Chondrocyte (in vitro differentiated cells): Measurements from ENCODE around the gene TRIP12. TPM values are rescaled to one million over a fixed set of nuclear protein-coding genes. Genes with fewer than 3 reads are reported as not detected.
"Not testable (repeated sequence)": the region's sequence is repeated elsewhere in the genome, so short reads cannot be mapped to it uniquely, and the experiment has no call there.

Source experiments
- DNase-seq: peaks from one replicate; pipeline ENCODE4 v3.0.0; 2021; ENCODE audit warnings: mixed read lengths, low spot score
- H3K27ac Mint-ChIP-seq: one replicate; pipeline ENCODE4 v1.8.0; 2021; ENCODE audit warnings: mild to moderate bottlenecking, moderate library complexity, mixed read lengths; ENCODE audit not compliant: unreplicated experiment
- H3K27me3 Mint-ChIP-seq: 2 replicates; pipeline ENCODE4 v1.8.0; 2021; ENCODE audit warnings: low read depth, mixed read lengths
- H3K36me3 Mint-ChIP-seq: 2 replicates; pipeline ENCODE4 v1.8.0; 2021; ENCODE audit warnings: low read depth, mixed read lengths
- H3K4me1 Mint-ChIP-seq: 2 replicates; pipeline ENCODE4 v1.8.0; 2021; ENCODE audit warnings: low read depth, mild to moderate bottlenecking, mixed read lengths
- H3K4me3 Mint-ChIP-seq: one replicate; pipeline ENCODE4 v1.8.0; 2021; ENCODE audit warnings: mild to moderate bottlenecking, moderate library complexity, mixed read lengths; ENCODE audit not compliant: unreplicated experiment
- H3K9me3 Mint-ChIP-seq: 2 replicates; pipeline ENCODE4 v1.8.0; 2021; ENCODE audit warnings: low read depth, mixed read lengths
- CTCF ChIP-seq: fragments of 200-600 bp; sonication (generic); IDR thresholded peaks from 2 replicates; pipeline ENCODE4 v1.5.0; 2021; ENCODE audit warnings: antibody characterized with exemption, mild to moderate bottlenecking, moderate library complexity
- total RNA-seq: library from RNA; stranded (reverse); gene quantifications from 3 replicates; pipeline ENCODE4 v1.2.1, GENCODE V29; 2021

Gene TRIP12
- total RNA-seq, 1 donor from 2014 or later = 223 TPM

- Mint-ChIP-seq H3K4me3 (no peak overlapping the region), H3K4me1 (peaks cover 18% of the 10 kb centered on the region), H3K36me3 (peaks cover 32% of the 10 kb centered on the region), H3K9me3 (no peaks in the 10 kb centered on the region), H3K27ac (peak overlapping the region; percentile 36), H3K27me3 (no peaks in the 10 kb centered on the region)
- no peak for DNase-seq
- TF ChIP-seq CTCF = no peak
Measured at GRCh38 chr2:229775614-229776313, 146.0 kb downstream of the TRIP12 start.

- DNase-seq = no peak
- H3K27me3 Mint-ChIP-seq = no peaks in the 10 kb centered on the region
- no peaks in the 10 kb centered on the region for H3K9me3 Mint-ChIP-seq
- no peak overlapping the region for H3K27ac Mint-ChIP-seq
- H3K4me3 Mint-ChIP-seq = no peak overlapping the region
- H3K36me3 Mint-ChIP-seq = peaks cover 35% of the 10 kb centered on the region
- no peak for TF ChIP-seq CTCF
- H3K4me1 Mint-ChIP-seq = peaks cover 12% of the 10 kb centered on the region
Measured at GRCh38 chr2:229774237-229774636, 147.6 kb downstream of the TRIP12 start.

GRCh38 chr2:229768235-229768634 lies 153.6 kb downstream of the TRIP12 start:
- DNase-seq = no peak
- H3K36me3 Mint-ChIP-seq = peaks cover 46% of the 10 kb centered on the region
- no peak overlapping the region for H3K27ac Mint-ChIP-seq
- H3K27me3 Mint-ChIP-seq = no peaks in the 10 kb centered on the region
- H3K4me3 Mint-ChIP-seq = no peak overlapping the region
- TF ChIP-seq CTCF = no peak
- no peaks in the 10 kb centered on the region for H3K4me1 Mint-ChIP-seq
- no peaks in the 10 kb centered on the region for H3K9me3 Mint-ChIP-seq

GRCh38 chr2:229765721-229766120 lies 156.1 kb downstream of the TRIP12 start:
- DNase-seq = no peak
- peaks cover 40% of the 10 kb centered on the region for H3K36me3 Mint-ChIP-seq

GRCh38 chr2:229761663-229762062 lies 160.1 kb downstream of the TRIP12 start:
- TF ChIP-seq CTCF = no peak
- H3K27me3 Mint-ChIP-seq = no peaks in the 10 kb centered on the region
- no peak overlapping the region for H3K4me3 Mint-ChIP-seq
- no peak overlapping the region for H3K27ac Mint-ChIP-seq
- H3K4me1 Mint-ChIP-seq = no peaks in the 10 kb centered on the region
- no peaks in the 10 kb centered on the region for H3K9me3 Mint-ChIP-seq
- DNase-seq = no peak
- H3K36me3 Mint-ChIP-seq = peaks cover 22% of the 10 kb centered on the region

More at GRCh38 chr2:229765721-229766120, 156.1 kb downstream of the TRIP12 start:
- Mint-ChIP-seq H3K4me1 (no peaks in the 10 kb centered on the region), H3K9me3 (no peaks in the 10 kb centered on the region), H3K27ac (no peak overlapping the region), H3K27me3 (no peaks in the 10 kb centered on the region), H3K4me3 (no peak overlapping the region)
- no peak for TF ChIP-seq CTCF

GRCh38 chr2:229757462-229757861 lies 164.3 kb downstream of the TRIP12 start:
- H3K4me3 Mint-ChIP-seq, H3K9me3 Mint-ChIP-seq, H3K36me3 Mint-ChIP-seq, DNase-seq, H3K27me3 Mint-ChIP-seq, H3K4me1 Mint-ChIP-seq, H3K27ac Mint-ChIP-seq: not testable (repeated sequence)
